HG03457 (cell line): ENCODE data around the gene KASH5.

Experiments
- ATAC-seq: cut with Tn5 transposase; IDR thresholded peaks from one replicate; pipeline ENCODE4 v1.9.1; 2021; ENCODE audit warnings: moderate number of reproducible peaks; ENCODE audit not compliant: unreplicated experiment

The KASH5 gene

DNA sequence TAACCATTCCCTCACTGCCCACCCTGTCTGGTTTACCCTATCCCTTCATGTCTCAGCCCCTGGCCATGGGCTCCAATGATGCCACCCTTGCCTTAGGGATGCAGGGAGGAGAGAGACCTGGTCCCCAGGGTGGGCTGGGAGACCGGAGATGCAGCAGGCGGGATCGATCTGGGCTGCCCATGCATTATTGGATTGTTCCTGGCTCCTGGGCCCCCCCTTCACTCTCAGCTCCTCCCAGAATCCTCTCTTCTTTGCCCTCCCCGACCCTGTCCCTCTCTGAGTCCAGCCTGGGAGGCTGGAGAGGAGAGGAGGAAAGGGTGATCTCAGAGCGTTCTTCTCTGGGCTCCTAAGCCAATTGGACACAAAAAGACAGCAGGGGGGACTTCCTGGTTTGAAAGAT, 5.8 kb downstream of the KASH5 start:
- no peak for ATAC-seq

DNA sequence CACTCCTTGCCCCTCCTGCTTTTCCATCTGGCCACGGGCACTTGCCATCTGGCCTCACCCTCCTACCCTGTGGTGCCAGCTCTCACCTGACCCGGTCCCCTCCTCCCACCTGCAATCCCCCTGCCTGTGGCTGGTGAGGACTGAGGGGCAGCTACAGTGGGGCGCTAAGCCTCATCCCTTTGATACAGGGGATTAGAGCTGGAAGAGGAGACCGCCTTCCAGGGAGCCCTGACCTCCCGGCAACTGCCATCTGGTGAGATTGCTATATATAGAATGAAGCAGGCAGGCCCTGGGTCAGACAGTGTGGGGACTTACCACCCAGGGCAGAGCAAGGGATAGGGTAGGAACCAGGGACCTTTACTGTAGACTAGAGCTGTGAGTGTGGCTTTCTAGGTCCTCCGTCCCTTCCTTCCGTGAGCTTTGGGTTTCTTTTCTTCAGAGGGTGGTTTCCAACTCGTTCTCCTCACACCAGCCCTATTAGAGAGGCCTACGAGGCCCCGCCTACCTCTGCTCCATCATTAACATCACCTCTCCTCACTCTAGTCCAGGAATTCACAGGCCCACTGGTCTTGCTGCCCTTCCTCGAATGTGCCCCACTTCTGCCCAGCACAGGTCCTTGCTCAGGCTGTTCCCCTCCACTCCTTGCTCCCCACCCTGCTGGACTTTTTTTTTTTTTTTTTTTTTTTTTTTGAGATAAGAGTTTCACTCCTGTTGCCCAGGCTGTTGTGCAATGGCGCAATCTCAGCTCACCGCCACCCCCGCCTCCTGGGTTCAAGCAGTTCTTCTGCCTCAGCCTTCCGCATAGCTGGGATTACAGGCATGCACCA, 7.7 kb downstream of the KASH5 start:
- no peak for ATAC-seq

DNA sequence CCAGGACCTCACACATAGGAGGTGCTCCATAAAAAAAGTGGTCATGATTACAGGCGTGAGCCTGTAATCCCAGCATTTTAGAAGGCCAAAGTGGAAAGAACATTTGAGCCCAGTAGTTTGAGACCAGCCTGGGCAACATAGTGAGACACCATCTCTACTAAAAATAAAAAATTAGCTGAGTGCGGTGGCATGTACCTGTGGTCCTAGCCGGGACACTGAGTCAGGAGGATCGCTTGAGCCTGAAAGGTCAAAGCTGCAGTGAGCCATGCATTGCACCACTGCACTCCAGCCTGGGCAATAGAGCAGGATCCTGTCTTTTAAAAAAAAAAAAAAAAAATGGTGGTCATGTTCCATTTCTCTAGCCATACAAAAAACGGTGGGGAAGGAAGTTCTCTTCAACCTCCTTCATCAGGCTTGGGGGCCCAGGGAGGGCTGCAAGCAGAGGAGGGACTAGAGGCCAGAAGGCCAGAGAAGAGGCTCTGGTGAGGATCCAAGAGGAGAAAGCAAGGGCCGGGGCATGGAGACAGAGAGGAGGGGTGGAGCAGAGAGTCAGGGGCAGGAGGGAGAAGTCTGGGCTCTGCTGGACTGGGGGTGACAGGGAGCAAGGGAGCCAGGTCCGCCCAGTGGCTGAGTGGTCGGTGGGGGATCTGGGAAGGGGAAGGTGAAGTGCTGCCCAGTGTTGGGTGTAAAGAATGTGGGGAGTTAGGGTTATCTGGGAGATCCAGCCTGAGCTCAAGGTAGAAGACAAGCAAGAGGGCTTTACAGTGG, 8.9 kb downstream of the KASH5 start:
- ATAC-seq, result no peak

DNA sequence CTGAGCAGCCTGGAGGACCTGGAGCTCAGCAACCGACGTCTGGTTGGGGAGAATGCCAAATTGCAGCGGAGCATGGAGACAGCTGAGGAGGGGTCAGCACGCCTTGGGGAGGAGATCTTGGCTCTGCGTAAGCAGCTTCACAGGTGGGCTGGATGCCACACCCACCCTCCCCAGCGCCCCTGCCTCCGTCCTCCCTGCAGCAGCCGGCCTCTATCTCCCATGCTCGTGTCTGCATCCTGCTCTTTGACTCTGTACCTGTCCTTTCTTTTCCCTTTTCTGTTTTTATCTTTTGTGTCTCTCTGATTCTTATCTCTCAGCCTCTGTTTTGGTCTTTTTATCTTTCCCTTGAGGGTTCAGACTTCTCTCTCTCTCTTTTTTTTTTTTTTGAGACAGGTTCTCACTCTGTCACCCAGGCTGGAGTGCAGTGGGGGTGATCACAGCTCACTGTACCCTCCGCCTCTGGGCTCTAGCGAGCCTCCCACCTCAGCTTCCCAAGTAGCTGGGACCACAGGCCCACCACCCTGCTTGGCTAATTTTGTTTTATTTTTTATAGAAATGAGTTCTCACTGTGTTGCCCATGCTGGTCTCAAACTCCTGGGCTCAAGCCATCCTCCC, 10.1 kb downstream of the KASH5 start:
- ATAC-seq, result no peak

DNA sequence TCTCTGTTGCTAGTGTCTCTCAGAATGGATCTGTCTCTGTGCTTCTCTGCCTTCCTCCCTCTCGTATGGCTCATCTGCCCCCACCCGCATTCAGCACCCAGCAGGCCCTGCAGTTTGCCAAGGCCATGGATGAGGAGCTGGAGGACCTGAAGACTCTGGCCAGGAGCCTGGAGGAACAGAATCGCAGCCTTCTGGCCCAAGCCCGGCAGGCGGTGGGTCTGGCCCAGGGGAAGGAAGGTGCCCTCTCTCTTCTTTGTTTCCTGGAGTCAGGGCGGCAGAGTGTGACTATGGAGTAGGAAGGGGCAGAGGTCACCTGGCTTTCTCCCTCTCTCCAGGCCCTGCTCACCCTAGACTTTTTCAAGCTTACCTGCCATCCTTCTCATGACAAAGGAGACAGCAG, 10.9 kb downstream of the KASH5 start:
- no peak for ATAC-seq

DNA sequence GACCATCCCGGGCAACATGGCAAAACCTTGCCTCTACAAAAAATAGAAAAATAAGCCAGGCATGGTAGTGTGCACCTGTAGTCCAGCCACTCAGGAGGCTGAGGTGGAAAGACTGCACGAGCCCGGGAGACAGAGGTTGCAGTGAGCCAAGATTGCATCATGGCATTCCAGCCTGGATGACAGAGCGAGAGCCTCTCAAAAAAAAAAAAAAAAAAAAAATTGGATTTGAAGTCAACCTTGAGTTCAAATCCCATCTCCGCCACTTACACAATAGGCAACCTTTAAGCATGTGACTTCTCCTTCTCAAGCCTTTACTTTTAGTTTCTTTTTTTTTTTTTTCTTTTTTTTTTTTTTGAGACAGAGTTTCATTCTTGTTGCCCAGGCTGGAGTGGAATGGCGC, 12.0 kb downstream of the KASH5 start:
- ATAC-seq, result no peak

DNA sequence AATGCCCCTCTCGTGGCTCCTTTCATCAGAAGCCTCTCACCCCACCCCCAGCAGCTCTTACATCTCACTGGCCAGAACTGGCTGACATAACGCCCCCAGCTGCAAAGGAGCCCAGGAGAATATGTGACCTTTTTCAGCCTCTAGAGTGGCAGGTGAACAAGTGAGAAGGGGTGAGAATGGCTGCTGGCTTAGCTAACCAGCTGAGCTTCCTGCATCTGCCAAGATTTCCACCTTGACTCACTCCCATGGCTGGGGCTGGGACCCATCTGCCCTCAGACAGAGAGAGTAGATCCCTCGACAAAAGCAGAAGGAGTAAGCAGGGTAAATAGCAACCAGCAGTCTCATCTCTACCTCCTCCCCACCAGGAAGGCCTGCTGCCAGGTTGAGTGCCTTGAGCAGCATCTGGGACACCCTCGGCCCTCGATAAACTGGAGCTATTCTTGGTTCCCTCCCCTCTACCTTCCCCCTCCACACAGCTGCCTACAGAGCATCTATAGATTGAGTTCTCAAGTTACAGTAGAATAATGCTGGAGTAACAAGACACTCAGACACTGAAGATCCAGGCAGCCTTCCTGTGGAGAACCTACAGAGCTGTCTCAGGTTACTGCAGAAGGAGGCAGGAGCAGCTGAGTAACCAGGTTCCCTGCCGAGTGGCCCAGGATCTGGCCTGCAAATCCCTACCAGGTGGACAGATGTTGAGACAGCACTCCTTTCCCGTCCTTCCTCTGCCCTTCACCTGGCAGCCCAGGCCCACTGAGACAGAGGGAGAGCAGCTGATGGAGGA, 15.5 kb downstream of the KASH5 start:
- no peak for ATAC-seq

DNA sequence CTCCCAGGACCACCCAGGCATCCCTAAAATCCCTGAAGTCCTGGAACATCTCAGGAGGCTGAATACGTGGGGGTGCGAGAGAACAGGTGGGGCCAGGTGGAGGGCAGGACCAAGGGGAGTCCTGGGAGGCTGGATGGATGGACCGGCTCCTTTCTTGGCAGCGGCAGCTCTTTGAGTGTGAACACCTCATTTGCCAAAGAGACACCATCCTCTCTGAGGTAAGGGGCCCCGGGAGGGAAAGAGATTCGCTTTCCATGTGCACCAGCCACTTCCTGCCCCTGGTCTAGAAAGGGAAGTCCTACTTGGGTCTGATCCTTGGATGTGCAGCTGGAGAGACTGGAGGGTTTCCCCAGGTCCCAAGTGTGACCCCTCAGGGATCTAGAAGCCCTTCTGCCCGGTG, 19.0 kb downstream of the KASH5 start:
- no peak for ATAC-seq

DNA sequence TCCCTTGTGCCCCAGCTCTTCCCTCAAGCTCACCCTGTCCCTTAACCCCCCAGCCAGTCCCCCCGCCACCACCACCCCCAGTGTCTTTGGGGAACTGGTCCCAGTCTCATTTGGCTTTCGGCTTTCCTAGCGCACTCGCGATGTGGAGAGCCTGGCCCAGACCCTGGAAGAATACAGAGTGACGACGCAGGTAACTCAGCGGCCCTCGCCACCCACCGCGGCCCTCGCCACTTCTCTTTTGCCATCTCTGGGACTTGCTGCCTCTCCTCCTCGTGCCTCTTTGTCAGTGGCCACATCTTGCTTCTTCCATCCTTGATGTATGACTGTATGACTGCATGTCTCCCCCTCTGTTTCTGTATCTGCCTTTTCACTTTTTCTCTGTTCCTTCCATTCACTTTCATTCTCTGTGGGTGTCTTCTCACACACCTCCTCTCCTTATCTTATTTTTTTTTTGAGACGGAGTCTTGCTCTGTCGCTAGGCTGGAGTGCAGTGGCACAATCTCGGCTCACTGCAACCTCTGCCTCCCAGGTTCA, 19.5 kb downstream of the KASH5 start:
- ATAC-seq, result no peak

DNA sequence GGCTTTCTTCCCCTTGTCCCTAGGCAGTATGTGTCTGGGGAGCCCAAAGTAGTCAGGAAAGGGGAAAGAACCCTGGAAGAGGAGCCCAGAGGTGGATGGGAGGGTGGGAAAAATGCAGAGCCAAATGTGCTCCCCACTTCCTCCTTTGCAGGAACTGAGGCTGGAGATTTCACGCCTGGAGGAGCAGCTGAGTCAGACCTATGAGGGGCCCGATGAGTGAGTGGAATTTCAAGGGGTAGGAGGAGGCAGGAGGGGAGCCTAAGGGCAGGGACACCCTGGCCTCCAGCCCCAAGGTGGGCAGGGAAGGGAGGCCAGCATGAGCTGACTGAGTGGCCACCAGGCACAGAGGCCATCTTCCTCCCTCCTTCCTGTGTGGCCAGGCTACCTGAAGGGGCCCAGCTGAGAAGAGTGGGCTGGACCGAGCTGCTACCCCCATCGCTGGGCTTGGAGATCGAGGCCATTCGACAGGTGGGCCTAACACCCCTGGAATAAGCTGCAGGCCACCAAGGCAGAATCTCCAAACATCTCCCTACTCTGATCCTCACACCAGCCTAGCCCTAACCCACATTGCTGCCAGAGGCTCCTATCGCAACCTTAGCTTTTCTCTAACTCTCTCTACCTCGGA, 20.9 kb downstream of the KASH5 start:
- ATAC-seq, result no peak

DNA sequence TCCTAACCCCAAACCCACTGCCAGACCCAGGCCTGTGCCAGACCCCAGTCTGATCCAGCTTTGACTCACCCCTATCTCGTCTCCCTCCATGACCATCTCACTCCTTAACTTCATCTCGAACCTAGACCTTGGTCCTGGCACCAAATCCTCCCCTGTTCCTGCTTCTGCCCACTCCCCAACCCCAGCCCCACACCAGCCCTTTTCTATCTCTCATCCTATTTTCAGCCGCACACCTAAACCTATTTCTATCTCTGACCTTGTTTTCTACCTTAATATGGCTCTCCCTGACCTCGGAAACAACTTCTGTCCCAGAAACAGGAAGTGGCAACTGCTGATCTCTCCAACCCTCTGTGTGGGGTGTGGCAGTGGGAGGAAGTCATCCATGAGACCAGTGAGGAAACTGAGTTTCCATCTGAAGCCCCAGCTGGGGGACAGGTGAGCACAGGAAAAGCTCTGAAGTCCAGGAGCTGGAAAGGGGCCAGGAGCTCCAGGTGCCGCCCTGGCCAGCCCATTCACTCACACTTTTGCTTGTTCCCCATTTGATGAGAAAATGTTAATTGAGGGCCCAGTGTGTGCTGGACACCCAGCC, 21.5 kb downstream of the KASH5 start:
- ATAC-seq, result no peak

DNA sequence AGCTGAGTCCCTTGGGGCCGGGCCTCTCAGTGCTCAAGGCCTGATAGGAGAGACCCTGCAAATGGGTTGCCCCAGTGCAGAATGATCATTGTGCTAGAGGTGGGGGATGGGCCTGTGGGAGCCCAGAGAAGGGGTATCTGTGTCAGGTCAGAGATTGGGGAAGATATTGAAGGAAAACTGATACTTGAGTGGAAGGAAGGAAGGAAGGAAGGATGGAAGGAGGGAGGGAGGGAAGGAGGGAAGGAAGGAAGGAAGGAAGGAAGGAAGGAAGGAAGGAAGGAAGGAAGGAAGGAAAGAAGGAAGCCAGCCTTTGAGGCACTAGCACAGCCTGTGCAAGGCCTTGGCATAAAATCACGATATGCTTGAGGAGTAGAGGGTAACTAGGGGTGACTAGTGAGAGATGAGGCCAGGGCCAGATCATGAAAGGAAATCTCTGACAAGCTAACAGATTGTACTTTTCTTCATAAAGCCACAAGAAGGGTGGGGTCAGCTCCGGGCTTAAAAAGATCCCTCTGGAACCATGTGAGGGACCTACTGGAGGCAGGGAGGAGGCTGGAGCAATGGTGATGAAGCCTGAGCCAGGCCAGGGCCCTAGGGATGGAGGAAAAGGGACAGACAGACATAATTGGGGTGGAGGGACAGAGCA, 23.8 kb downstream of the KASH5 start:
- ATAC-seq, result no peak

DNA sequence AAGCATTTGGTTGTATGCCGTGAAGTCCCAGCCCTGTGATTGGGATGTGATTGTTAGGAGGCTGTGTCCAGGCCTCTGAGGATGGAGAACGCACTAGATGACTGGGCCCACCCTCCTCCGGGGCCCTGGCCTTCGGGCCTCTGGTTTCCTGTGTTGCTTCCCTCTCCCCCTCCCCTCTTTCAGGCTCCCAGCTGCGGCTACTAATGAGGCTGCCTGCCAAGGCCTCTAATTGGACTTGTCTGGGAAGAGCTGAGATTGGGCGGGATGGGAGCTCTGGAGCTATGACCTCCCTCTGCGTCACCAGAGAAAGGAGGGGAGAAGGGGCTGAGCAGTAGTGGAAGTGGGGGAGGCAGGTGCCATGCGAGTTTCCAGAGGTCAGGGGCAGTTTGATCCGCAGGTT, 25.3 kb downstream of the KASH5 start:
- ATAC-seq, result no peak

DNA sequence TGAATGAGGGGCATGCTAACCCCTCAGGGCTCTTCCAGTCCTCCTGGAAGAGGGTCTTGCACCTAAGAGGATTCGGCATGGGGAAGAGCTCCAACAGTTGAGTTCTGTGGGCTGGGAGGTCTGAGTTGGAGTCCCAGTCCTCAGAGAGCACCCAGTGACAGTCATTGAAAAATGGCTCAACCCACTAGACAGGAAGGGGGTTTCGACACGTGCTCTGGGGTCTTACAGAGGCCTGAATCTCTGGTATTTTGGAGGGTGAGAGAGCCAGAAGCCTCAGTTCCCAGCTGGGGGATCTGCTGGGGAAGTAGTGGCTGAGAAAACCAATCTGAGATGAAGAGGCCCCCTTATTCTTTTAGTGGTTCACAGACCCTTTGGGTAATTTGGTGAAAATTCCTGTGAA, 26.2 kb downstream of the KASH5 start:
- ATAC-seq, result no peak

DNA sequence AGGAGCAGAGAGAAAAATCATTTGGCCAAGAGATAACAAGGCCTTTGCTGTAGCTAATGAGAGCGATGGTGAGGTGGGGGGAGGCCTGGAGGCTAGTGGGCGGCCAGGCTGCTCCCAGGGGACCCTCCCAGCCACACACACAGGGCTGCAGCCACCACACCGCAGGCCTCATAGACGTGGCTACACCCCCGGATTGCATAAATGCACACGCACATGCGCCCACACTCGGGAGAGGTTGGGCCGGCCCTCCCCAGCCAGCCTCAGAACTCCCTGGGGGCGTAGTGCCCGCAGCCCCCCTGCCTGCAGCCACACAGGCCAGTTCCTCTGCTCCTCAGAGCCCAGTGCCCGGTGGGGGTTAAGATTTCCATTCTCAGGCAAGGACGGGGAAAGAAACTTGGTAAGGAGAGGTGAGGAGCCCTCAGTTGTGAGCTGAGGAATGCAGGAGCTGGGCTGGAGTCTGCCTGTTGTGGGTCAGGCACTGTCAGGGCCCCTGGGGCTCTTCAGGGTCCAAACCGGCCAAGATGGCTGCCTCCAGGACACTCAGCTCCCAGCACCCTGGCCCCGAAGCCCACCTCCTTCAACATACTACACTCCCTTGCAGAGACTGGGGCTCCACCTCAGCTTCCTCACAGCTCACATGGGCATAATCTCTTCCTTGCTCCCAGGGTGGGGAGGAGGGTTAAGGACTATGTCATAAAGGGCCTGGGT, 27.2 kb downstream of the KASH5 start:
- no peak for ATAC-seq

DNA sequence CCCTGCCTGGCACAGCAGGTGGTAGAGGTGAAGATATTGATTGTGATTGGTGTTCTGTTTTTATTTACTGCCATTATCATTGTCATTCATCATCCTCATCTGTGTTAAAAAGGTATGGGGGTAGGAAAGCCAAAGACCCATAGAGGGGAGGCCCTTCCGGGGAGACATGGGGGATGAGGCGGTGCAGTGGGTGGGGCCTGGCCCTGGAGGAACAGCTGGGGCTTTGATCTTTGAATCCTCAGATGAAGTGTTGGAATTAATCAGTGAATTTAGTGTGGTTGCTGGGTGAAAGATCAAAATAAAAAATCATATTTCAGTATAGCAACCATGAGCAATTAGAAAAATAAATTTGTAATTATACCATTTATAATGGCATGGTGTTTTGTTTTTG, 27.8 kb downstream of the KASH5 start:
- no peak for ATAC-seq

DNA sequence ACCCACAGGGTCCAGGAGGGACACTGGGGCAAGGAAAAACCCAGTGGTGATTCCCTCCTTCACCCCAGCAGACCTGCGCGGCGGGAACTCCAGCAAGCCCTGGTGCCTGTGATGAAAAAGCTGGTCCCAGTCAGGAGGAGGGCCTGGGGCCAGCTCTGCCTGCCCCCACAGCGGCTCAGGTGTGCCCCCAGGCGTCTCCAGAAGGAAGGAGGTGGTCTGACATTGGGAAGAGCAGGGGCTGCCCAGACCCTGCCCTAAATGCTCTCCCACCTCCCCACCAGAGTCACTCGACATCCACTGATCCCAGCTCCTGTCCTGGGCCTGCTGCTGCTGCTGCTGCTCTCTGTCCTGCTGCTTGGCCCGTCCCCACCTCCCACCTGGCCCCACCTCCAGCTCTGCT, 29.0 kb downstream of the KASH5 start:
- no peak for ATAC-seq

DNA sequence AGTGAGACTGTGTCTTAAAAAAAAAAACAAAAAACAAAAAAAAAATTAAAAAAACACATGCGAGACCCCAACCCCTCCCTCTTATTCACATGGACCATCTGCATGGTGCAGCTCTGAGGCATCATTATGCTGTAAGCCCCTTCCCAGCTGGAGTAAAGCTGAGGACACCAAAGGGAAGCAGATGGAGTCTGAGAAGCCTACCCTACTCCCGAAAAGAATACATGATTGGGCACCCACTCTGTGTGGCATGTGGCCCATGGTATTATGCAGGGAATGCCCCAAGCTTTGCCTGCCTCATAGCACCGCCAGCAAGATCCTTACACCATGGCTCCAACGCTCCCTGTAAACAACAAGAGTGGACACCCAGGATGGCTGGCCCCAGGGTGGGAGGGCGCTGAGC, 30.5 kb downstream of the KASH5 start:
- no peak for ATAC-seq

DNA sequence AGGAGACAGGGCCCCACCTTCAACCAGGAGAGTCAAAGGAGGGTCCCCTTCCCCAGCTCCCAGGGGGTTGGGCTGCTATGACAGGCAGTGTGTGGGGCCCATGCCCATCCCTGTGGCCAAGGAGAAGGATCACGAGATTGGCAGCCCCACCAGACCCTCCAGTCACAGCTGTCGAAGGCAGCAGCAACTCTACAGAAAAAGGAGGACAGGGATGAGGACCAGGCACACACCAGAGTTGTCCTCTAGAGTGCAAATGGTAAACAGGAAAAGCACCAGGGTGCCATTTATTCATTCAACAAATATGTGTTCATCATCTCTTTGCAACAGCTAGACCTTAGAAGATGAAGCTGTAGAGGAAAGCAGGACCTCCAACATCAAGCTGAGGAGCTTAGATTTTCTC, 31.1 kb downstream of the KASH5 start:
- no peak for ATAC-seq
